Stimulated activated CD8-positive, alpha-beta memory T cell treated with anti-CD3 and anti-CD28 coated beads, Interleukin-15, amount 100 ng/mL, for 4 hours (primary cell): ENCODE results near the gene BEAN1.

Experiments
- DNase-seq, 2 donors: peaks; one replicate each; pipeline ENCODE4 v3.0.0-alpha.2; 2020; ENCODE audit warnings: low read depth in 2 of 2

The BEAN1 gene

GRCh38 chr16:66419527-66419926 is 7.6 kb upstream of the BEAN1 start:
- DNase-seq: no peak

GRCh38 chr16:66420396-66420795 is 6.7 kb upstream of the BEAN1 start:
- no peak for DNase-seq

DNA sequence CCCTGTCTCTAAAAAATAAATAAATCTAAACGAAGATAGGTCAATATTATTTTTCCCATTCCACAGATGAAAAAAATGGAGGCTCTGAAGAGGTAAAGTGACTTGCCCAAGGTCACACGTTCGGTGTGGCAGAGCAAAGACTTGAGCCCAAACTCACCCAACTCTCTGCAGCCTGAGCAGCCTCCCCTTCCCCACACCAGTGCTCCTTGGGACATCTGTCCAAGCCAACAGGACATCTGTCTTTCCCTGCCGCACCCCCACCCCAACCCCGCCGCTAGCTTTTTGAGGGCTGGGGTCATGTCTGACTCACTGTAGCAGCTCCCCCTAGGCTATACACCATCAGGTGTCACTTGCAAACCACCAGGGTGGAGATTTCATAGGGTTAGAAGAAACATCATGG is 5.2 kb upstream of the BEAN1 start:
- DNase-seq: no peak

DNA sequence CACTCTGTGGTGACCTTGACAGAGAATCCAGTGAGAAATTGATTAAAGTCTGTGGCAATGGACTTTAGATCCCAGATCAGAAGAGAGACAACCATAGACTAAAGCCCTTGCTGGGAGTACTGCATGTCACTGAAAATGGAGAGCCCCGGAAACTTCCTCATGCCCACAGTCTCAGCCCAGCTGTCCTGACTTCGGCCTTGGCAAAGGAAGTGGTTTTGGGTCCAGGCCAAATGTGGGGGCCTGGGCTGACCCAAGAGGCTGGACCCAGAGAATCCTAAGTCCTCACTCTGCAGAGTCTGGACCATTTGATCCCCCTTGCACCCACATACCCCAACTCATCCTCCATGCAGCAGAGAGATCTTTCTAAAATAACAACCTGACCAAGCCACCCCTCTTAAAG is 4.7 kb upstream of the BEAN1 start:
- DNase-seq: no peak

- no peak for DNase-seq
These were observed 3.9 kb upstream of the BEAN1 start for GRCh38 chr16:66423177-66423576.

DNA sequence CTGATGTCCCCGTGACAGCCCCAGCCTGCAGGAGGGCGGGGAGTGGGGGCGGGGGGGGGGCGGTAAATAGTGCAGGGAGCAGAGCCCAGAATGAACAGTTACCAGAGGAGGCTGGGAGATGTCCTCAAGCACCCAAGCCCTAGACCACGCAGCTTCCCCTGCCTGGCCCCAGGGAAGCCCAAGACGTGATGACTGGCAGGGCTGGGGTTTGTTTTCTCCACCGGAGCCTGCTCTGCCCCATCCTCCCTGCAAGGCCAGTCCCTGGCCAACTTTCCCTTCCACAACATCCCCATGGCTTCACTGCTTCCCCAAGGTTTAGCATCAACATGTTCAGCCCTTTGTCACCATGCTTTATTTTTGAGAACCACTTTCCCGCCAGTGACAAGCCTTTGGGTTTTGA is 1.4 kb upstream of the BEAN1 start:
- no peak for DNase-seq

GRCh38 chr16:66426112-66427035 is 721 bp upstream of the BEAN1 start:
- no peak for DNase-seq

DNA sequence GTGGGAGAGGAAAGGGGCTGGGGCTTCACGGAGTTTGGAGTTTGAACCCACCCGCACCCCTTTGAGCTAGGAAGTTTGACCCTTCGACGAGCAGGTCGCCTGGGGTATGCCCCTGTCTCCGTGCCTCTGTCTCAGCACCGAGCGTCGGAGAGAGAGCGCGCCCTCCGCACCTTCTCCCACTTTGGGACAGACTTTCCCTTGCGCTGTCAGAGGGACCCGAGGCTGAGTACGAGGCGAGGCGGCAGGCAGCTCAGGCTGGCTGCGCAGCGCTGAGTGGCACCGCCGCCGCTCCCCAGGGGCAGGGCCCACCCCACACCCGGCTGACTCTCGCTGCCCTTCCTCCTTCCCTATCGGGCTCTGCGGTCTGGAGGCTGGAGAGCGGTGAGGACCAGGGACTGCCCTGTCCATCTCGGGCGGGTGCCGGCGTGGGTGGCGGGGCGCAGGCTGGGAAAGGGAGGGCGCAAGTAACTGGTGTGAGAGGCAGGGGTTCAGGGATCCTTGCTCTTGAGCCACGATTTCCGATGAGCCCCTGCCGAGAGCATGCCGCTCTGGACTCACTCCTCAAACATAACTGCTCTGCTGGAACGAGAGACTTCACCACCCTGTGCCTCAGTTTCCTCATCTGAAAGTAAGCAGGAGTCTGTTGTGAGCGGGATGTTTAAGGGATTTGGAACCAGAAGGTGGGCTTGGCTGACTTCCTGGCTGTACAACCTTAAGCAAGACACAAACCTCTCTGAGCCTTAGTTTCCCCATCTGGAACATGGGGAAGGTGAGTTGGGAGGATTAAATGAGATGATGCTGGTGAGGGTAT is 981 bp downstream of the BEAN1 start:
- DNase-seq: no peak

GRCh38 chr16:66428682-66429251 is 1.7 kb downstream of the BEAN1 start:
- no peak for DNase-seq

- DNase-seq: no peak
These were observed 2.3 kb downstream of the BEAN1 start for GRCh38 chr16:66429290-66429962.

GRCh38 chr16:66430214-66430613 is 3.1 kb downstream of the BEAN1 start:
- no peak for DNase-seq

DNA sequence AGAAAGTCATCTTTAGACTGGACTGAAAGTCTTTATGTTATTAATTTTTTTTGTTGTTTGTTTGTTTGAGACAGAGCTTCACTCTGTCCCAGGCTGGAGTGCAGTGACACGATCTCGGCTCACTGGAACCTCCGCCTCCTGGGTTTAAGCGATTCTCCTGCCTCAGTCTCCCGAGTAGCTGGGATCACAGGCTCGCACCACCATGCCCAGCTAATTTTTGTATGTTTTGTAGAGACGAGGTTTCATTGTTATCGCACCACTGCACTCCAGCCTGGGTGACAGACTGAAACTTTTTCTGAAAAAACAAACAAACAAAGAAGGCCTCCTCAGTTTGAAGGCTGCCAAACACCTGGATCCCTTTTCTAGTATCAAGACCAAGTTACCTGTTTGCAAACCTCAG is 4.7 kb downstream of the BEAN1 start:
- DNase-seq: no peak

DNA sequence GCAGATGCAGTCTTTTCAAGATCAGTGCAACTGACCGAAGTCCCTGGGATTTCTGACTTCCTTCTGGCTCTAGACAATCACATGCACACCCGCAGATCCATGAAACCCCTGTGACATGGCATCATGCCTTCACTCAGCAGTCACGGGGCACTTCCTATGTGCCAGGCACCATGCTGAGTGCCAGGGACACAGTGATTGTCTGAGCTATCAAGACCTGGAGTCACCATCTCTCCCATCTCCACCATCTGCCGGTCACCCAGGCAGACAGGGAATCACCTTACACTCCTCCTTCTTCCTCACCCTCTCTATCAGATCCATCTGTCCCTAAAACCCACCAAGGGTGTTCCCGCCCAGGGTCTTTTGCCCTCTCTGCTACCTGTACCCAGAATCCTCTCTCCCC is 5.3 kb downstream of the BEAN1 start:
- no peak for DNase-seq

DNA sequence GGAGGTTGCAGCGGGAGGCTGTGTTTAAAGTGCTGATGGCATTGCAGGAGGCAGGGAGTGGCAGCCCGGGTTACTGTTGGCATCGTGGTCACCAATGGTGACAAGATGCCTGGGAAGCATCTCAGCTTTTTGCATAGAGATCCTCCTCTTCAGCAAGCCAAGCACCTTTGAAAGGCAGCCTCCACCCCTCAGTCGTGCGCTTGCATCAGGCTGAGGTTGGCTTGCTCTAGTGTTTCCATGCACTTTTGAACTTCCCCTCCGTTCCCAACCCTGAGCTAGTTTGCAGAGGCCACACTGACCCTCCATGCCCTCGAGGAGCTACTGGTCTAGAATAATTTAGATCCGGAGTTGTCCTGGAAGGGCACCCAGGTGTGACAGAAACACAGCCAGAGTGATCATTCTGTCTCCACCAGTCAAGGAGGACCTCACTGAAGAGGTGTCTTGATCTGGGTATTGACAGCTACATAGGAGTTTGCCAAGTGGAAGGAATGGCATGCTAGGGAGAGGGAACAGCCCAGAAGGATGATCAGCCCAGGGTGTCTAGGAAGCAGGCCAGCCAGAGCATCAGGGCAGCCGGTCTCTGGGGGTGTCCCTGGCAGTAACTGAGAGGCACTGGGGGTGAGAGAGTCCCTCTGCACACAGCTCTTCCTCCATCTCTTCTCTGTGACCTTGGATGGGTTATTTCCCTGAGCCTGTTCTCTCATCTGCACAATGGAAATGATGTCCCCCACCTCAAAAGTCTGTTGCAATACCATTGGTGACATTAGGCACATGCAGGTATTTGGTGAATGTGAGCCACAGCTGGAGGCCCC is 7.7 kb downstream of the BEAN1 start:
- DNase-seq: no peak

DNA sequence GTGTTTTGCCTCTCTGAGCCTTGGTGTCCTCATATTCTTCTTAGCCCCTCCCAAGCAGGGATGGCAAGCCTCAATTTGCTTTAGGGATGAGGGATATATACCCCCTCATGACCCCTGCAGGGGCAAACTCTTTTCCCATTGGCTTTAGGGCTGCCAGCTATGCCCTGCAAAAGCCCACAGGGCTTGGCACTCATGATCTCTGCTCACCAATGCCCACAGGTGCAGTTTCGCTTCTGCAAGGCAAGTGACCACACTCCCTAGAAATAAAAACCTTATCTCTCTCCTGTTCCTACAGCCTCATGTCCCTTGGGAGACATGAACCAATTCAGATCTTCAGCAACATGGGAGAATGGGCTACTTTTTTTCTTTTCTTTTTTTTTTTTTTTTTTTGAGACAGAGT is 8.8 kb downstream of the BEAN1 start:
- DNase-seq: no peak

DNA sequence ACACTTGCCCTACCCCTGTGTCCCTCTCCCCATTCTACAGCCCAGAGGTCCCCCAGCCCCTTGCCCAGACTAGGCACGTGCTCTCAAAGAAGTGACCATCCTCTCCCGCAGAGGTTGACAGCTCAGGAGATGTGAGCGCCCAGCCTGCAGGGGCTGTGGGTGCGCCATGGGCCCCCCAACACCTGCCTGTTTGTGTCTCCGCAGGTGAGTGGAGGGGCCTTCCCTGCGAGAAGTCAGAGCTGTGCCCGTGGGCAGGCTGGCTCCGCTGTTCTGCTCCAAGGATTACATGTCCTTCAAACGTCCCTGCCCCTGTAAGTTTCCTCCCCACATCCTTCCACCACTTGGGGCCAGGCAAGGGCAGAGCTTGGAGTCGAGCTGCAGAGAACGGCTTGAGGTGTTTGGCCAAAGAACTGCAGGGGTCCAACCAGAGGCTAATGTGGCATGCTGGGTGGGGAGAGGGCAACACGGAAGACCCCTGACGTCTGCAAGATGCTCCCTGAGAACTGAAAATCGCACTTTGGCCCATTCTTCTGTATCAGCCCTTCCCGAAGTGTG is 10.4 kb downstream of the BEAN1 start:
- DNase-seq: no peak

- DNase-seq: no peak
These were observed 11.4 kb downstream of the BEAN1 start for GRCh38 chr16:66438536-66438935.

DNA sequence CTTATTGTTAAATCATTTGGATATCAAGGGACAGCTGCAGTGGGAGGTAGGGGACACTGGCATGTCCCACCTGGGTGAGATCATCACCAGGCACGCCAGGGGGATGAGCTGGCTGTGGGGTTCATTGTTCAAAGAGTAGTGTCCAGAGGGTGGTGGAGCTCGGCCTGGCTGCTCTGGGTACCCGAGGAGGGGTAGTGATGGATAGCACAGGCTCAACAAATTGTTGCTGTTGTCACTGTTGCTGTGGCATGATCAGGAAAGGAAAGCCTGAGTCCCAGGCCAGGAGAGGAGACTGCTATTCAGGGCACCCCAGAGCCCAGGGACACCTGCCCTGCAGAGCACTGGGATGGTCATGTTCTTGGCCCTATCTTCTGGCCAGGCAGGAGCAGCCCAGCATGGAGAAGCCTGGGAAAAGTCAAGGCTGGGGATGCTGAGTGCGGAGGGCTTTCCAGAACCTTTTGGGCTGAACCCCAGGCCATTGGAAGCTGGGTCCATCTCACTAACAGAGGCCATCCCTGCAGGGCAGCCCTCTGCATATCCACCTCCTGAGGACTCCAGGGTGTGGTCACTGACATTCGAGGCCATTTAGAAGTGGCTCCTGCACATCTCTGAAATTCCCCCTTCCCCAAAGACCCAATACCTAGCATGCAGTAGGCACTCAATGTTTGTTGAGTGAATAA is 12.1 kb downstream of the BEAN1 start:
- no peak for DNase-seq

GRCh38 chr16:66440271-66440802 is 13.2 kb downstream of the BEAN1 start:
- DNase-seq: no peak

- no peak for DNase-seq
These were observed 13.9 kb downstream of the BEAN1 start for GRCh38 chr16:66440970-66441369.
